NOMO-1 treated with dmso at 0.1 percent for 144 hours (cell line): ENCODE data around the gene PERCC1.
"Not testable (repeated sequence)": the region's sequence is repeated elsewhere in the genome, so short reads cannot be mapped to it uniquely, and the experiment has no call there.

ENCODE experiments used
- DNase-seq: peaks from one replicate; lab custom pipeline; 2025; ENCODE audit not compliant: unreplicated experiment; lab: John Stamatoyannopoulos, UW

The PERCC1 gene

DNA sequence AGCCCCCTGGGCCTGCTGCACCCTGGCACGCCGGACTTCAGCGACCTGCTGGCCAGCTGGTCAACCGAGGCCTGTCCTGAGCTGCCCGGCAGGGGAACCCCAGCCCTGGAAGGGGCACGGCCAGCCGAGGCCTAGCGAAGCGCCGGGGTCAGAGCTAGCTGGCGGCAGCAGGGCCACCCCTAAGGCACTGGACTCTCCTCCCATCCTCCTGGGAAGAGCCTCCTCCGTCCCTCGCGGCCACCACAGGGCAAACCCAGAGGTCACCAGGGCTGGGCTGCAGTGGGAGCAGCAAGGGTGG is 2.3 kb downstream of the PERCC1 start:
- no peak for DNase-seq

GRCh38 chr16:1433756-1434155 is 2.9 kb downstream of the PERCC1 start:
- no peak for DNase-seq

DNA sequence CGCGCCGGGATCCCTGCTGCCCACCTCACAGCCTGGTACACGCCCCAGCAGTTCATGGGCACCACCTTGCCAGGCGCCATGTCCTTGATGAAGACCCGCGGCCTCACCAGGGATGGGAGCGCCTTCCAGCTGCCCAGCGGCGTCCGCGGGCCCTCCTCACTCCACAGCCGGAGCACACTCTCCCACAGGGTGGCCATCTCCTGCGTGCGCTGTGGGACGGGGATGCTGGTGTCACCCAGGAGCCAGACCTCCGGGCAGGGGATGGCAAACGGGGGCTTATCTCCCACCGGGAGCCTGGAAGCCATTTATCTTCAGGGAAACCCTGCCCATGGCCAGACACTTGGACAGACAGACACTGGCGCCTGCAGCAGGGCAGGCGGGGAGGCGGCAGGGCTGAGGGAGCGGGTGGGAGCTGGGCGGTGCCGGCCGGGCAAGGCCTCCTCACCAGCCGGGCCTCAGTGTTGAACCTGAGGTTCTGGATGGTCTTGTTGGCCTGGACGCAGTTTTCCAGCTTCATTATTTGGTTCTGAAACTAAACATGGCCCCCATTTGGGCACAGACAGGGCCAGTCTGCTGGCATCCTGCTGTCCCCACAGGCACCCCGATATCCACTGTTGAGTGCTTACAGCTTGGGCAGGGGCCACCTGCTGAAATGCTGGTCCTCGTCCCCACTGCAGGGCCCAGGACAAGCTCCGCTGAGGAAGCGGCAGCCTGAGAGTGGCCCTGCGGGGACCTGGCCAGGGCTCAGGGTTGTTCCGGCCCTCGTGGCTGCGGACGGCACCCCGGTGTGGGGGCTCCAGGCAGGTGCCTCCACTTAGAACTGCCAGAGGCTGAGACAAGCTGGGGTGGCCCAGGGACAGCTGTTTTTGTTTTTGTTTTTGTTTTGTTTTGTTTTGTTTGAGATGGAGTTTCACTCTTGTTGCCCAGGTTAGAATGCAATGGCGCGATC is 4.0 kb downstream of the PERCC1 start:
- no peak for DNase-seq

- DNase-seq: no peak
Observed at GRCh38 chr16:1435921-1436697, 5.2 kb downstream of the PERCC1 start.

DNA sequence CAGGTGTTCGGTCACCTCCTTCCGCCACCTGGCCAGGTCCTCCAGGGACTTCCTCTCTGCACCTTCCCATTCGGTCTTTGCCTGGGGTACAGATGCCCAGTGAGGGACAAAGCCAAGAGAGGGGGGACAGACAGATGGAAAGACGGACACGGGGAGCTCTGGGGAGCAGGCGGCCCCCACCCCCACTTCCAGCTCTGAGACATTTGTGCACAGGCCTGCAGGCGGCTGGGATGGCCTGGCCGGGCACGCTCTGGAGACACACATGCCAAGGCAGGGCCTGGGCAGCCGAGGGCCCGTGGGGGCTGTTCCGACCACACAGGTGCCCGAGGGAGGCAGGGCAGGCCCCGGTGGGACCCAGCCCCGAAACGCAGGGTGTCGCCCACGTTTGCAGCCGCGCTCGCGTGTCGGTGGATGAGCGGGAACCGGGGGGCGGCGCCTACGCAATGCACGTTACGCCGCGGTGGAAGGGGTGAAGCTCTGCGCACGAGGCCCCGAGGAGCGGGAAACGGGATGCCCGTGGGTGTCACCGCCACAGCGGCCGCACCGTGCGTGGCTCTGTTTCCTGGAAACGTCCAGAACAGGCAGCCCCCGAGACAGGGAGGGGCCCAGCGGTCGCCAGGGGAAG is 6.0 kb downstream of the PERCC1 start:
- DNase-seq: no peak

DNA sequence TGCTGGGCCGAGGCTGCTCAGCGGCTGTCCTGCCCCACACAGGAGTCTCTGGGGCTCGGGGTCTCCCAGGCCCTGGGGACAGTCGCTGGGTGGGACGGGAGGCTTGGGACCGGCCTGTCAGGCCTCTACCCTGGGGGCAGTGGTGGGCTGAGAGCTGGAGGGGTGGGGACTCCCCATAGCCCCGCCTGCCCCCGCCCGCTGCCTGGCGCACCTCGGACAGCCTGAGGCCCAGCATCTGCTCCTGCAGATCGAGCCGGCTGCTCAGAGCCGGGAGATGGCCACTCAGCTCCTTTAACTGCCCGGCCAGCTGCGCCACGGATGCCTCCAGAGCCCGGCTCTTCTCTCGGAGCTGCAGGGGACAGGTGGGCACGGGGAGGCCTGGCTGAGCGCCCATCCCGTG is 6.7 kb downstream of the PERCC1 start:
- DNase-seq: no peak

- DNase-seq: no peak
Observed at GRCh38 chr16:1438229-1439057, 7.6 kb downstream of the PERCC1 start.

DNA sequence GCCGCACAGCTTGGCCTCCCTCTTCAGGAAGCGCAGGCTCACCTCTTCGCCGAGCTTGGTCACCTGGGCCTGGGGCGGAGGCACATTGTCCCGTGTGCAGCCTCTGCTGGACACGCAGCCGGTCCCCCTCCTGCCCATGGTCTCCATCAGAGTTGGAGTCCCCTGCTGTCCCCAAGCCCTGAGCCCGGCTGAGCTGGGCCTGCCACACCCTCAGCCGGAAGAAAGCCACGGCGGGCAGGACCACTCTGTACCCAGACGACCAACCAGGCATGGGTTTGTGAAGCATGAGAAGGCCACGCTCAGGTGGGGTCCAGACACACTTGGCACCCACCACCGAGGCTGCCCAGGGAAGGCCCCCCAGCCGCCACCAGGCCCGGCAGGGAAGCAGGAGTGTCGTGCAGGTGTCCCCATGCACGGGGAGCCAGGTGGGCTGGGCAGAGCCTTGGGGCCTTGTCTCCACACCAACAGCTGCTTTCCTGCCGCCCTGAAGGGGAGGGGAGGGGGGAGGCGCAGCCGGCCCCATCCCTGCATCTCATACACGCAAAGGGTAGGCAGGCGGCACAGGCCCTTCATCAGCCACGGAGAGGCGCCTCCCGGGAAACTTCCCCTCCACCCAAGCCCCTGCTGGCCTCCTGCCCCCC is 8.3 kb downstream of the PERCC1 start:
- DNase-seq: no peak

DNA sequence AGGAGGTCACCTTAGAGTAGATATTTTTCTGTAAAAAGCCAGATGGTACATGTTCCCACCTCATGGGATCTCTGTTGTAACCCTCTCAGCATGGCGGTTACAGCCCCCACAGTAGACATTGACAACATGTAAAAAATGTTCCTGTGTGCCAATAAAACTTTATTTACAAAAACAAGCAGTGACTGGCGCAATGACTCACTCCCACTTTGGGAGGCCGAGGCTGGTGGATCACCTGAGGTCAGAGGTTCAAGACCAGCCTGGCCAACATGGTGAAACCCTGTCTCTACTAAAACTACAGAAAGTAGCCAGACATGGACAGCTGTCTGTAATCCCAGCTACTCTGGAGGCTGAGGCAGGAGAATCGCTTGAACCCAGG is 8.8 kb downstream of the PERCC1 start:
- DNase-seq: not testable (repeated sequence)

GRCh38 chr16:1441391-1441829 is 10.5 kb downstream of the PERCC1 start:
- no peak for DNase-seq

DNA sequence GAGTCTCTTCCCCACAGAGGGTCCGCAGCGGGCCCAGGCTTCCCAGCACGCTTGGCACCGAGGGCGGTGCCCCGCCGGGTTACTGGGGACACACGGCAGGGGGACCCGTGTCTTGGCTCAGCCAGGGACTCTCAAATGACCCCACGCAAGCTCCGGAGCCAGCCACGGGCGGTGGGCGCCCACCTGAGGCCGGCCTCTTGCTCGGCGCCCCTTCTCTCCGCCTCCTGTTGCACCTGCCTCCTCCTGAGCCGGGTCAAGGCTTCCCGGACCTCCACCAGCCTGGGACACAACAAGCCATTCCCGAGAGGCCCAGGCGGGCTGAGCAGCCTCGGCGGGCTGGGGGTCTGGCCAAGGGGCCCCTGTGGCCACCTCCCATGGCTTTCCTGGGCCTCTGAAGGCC is 11.8 kb downstream of the PERCC1 start:
- no peak for DNase-seq

- DNase-seq: no peak
Observed at GRCh38 chr16:1443403-1443973, 12.6 kb downstream of the PERCC1 start.

DNA sequence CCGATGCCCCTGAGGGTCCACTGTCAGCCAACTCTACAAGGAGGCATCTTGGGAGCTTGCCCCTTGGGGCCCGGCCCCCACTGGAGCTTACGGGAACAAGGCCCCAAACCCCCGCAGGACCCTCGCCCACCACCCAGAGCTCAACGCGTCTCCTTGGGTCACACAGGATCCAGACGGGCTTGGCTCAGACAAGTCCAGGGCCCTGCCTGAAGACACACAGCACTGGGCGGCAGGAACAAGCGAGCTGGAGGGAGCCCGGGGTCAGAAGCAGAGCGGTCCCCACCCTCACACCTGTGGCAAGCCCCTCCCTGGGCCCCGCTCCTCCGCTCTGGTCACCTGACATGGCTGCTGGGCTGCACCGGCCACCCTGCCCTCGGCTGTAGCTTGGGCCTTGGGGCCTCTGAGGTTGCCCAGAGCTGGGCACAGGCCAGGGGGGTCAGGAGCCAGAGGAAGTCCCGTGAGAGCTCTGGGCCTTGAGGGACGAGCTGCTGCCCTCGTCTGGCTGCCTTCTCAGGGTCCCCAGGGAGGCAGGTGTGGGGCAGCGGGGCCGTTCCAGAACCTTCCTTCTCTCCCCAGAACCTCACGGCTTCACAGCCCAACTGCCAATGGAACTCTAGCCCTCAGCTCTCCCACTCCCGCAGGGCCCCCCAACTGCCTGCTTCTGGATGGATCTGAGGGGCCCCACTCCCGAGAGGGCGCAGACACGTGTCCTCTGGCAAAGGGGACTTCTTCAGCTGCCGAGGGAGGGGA is 13.3 kb downstream of the PERCC1 start, which contains the start of gene CCDC154:
Gene CCDC154 (minus strand): TSS at position 577 of the 750 bp plus-strand sequence. CDS start 234 bp downstream, at position 343.
- DNase-seq: no peak

DNA sequence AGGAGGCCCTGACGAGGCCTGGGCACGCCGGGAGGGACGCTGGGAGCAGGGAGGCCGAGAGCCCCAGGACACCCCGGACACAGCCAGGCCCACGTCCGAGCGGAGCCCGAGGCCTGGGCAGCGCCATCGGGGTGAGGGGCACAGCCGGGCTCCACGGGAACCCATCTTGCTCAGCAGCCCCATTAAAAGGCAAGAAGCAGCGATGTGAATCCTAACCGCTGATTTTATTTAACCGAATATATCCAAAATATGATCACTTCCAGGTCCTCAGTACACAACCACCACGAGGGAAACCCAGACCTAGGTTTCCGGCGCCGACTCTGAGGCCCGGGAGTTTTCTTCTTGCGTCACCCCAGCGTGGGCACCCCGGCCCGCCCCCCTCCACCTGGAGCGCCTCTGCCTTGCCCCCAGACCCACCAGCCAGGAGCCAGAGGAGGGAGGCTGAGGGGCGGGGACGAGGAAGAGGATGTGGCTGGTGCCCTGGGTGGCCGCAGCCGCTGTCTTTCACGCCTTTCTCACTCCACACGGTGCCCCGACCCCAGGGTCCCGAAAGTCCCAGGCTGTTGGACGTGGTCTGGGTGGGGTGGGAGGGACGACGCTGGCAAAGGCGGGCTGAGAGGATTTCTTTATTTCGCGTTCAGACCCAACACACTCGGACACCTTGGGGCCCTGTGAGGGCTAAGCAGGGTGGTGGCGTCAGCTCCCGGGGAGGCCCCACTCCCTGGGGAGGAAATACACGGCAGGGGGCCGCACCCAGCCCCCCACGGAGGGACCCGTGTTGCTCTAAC is 14.0 kb downstream of the PERCC1 start:
- no peak for DNase-seq

DNA sequence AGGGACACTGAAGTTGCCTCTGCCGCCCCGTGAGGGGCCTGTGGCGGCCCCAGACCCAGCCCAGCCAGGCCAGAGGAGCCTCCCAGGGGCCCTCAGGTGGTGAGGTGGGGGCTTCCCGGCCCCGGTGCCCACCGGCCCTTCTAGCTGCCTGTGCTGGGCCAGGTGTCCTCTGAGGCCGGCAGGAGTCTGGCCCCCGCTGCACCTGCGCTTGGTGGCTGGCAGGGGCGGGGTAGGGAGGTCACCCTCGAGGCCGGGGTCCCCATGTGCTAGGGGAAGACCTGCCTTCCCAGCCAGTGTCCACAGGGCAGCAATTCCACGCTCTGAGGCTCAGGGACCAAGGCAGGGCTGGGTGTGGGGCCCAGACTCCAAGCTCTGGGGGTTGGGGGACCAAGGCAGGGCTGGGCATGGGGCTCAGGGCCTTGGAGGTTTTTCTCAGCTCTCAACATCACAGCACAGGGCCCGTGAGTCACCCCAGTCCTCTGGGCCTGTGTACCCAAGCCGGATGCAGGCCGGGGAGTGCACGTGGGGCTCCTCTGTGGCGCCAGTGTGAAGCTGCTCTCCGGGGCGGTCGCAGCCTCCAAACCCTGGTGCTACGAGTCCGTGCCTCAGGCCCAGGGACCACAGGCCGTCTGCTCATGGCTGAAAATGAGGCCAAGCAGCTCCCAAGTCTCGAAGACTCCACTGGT is 14.8 kb downstream of the PERCC1 start:
- DNase-seq: no peak

GRCh38 chr16:1446296-1447080 is 15.6 kb downstream of the PERCC1 start:
- no peak for DNase-seq

DNA sequence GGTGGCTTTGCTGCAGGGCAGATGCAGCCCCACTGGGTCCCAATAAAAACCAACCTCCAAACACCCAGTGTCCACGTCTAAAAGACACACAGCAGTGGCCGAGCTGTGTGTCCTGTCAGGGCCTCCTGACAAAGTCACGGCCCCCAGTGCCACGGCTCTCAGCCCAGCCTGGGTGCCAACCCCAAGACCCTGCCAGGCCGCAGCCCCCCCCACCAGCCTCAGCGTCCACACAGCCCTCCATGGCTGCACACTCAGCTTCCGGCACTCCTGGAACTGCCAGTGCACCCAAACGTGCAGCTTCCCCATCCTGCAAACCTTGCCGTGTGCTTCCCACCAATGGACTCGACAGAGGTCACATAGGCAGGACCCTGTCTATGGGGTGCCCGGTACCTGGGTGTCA is 17.1 kb downstream of the PERCC1 start:
- no peak for DNase-seq
